T-helper 1 cell treated with Interleukin-12 subunit alpha and Interleukin-12 subunit beta and Interleukin-4 antibody, amounts not matched to agents 30 μg/mL and 1 μg/mL, for 36 hours (primary cell): ENCODE results near the gene CD80.

Source experiments
- H3K27ac Mint-ChIP-seq: one replicate; pipeline ENCODE4 v1.8.0; 2021; ENCODE audit warnings: mild to moderate bottlenecking, mixed read lengths
- H3K27me3 Mint-ChIP-seq: one replicate; pipeline ENCODE4 v1.8.0; 2021; ENCODE audit warnings: low read depth, mixed read lengths
- H3K36me3 Mint-ChIP-seq: one replicate; pipeline ENCODE4 v1.8.0; 2021; ENCODE audit warnings: low read depth, mixed read lengths
- H3K4me1 Mint-ChIP-seq: one replicate; pipeline ENCODE4 v1.8.0; 2021; ENCODE audit warnings: low read depth, mixed read lengths
- H3K4me3 Mint-ChIP-seq: one replicate; pipeline ENCODE4 v1.8.0; 2021; ENCODE audit warnings: mild to moderate bottlenecking, moderate library complexity, mixed read lengths
- H3K9me3 Mint-ChIP-seq: one replicate; pipeline ENCODE4 v1.8.0; 2021; ENCODE audit warnings: mixed read lengths

CD80 gene

DNA sequence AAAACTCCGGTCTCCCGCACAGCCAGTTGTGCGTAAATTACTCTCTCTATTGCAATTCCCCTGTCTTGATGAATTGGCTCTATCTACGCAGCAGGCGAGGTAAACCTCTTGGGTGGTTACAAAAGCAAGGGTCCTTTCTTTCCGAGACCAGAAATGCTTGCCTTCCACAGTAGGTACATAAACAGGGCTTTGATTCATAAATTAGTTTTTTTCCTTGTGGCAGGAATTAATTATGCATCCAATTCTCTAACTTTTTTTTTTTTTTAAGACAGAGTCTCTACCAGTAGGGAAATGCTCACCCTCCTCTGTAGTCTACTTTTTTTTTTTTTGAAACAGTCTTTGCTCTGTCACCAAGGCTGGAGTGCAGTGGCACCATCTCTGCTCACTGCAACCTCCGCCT lies 16.3 kb downstream of the CD80 start:
- Mint-ChIP-seq H3K27ac (no peak overlapping the region), H3K4me1 (no peaks in the 10 kb centered on the region), H3K9me3 (no peaks in the 10 kb centered on the region), H3K4me3 (no peak overlapping the region), H3K27me3 (no peaks in the 10 kb centered on the region), H3K36me3 (peaks cover 15% of the 10 kb centered on the region)

DNA sequence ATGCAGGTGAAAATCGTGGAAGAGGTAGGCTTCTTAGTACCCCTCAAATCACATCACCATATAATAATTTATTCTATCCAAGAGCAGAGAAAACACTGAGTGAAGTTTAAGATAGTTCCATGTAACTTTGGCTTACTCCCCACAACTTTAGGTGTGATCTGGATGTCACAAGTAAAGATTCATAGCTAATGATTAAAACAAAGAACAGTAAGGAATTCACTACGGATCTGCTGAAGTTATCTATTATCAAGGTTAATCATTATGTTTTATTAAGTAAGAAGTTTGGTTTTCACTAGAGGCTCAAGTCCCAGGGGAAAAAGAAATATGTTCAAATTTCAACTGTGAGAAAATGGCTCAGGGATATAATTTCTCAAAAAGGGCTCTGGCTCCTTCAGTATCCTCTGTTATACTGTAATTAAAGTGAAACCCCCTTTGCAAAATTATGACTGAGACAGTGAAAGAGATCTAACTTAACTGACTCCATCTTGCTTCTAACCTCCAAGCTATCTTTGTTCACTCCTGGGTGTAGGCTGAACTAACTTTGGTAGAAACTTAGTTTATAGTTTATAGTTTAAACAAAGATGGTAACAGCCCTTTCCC lies 17.1 kb downstream of the CD80 start:
- H3K4me1 Mint-ChIP-seq, result no peaks in the 10 kb centered on the region
- H3K27ac Mint-ChIP-seq, result no peak overlapping the region
- peaks cover 13% of the 10 kb centered on the region for H3K36me3 Mint-ChIP-seq
- H3K9me3 Mint-ChIP-seq, result no peaks in the 10 kb centered on the region
- H3K4me3 Mint-ChIP-seq, result no peak overlapping the region
- H3K27me3 Mint-ChIP-seq, result no peaks in the 10 kb centered on the region

DNA sequence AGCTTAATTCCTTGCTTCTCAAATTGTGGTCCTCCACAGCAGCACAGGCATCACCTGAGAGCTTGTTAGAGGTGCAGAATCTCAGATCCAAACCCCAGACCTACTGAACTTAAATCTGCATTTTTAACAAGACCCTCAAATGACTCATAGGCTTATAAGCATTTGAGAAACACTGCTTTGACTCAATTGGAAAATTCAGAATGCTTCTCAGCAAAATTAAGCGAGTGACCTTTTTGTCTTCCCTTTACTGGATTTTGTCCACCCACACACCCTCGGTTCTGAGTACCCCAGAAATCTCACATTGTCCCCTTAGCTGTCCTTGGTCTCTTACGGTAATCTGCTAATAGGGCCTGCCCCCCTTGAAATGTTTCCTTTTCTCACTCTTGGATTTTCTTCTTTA lies 17.9 kb downstream of the CD80 start:
- Mint-ChIP-seq H3K9me3 (no peaks in the 10 kb centered on the region), H3K27me3 (no peaks in the 10 kb centered on the region), H3K27ac (no peak overlapping the region), H3K36me3 (peaks cover 19% of the 10 kb centered on the region), H3K4me3 (no peak overlapping the region), H3K4me1 (no peaks in the 10 kb centered on the region)

DNA sequence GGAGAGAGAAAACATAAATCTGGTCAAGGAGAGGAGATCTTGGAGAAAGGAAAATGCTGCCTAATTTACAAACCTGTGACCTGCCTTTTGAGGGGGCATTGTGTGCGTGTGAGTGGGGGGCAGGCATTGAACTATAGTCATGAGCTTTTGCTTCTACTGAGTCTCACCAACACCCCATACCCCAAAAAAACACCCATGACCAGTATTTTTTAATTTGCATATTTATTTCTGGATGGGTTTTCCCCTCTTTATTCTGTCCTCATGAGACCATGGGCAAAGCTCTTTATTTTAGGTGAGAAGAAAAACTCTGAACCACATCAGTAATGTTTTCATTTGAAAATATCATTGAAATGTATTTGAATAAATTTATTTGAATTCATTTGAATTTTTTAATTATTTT lies 20.6 kb downstream of the CD80 start:
- Mint-ChIP-seq H3K9me3 (no peaks in the 10 kb centered on the region), H3K4me1 (no peaks in the 10 kb centered on the region), H3K36me3 (peaks cover 15% of the 10 kb centered on the region), H3K27me3 (no peaks in the 10 kb centered on the region), H3K4me3 (no peak overlapping the region), H3K27ac (no peak overlapping the region)

DNA sequence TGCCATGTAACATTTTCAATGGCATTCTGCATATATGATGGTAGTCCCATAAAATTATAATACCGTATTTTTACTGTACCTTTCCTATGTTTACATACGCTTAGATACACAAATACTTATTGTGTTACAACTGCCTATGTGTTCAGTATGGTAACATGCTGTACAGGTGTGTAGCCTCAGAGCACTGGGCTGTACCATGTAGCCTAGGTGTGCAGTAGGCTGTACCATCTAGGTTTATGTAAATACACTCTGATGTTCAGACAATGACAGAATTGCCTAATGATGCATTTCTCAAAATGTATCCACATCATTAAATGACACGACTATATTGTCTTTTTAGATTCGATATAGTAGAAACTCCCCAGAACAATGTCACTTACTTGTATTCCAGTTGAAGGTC lies 22.7 kb downstream of the CD80 start:
- no peak overlapping the region for H3K27ac Mint-ChIP-seq
- H3K27me3 Mint-ChIP-seq, result no peaks in the 10 kb centered on the region
- H3K36me3 Mint-ChIP-seq, result peaks cover 11% of the 10 kb centered on the region
- H3K4me3 Mint-ChIP-seq, result no peak overlapping the region
- no peaks in the 10 kb centered on the region for H3K9me3 Mint-ChIP-seq
- H3K4me1 Mint-ChIP-seq, result peaks cover 3% of the 10 kb centered on the region

- peaks cover 15% of the 10 kb centered on the region for H3K36me3 Mint-ChIP-seq
- no peaks in the 10 kb centered on the region for H3K27me3 Mint-ChIP-seq
- no peak overlapping the region for H3K27ac Mint-ChIP-seq
- no peak overlapping the region for H3K4me3 Mint-ChIP-seq
- H3K4me1 Mint-ChIP-seq, result peaks cover 3% of the 10 kb centered on the region
- no peaks in the 10 kb centered on the region for H3K9me3 Mint-ChIP-seq
Observed at GRCh38 chr3:119534296-119534695, 25.1 kb downstream of the CD80 start.

DNA sequence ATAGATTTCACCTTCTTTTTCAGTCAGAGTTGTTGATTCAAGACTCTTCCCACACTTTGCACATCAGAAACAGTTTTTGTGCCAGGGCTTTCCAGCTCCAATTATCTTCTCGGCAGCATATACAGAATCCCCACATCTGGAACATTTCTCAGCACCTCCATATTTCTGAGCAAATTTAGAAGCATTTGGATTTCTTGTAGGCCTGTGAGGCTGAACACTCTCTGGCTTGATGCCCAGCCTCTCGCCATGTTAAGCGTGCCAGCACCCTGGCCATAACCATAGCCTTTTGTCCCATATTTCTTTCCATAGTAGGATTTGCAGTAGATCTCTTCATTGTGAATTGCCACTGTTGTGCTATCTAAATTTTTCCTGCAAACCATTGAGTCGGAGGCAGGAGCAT lies 28.3 kb downstream of the CD80 start:
- Mint-ChIP-seq H3K36me3 (peaks cover 22% of the 10 kb centered on the region), H3K27ac (no peak overlapping the region), H3K27me3 (no peaks in the 10 kb centered on the region), H3K4me3 (no peak overlapping the region), H3K4me1 (peaks cover 3% of the 10 kb centered on the region), H3K9me3 (no peaks in the 10 kb centered on the region)

- peaks cover 26% of the 10 kb centered on the region for H3K36me3 Mint-ChIP-seq
- H3K4me3 Mint-ChIP-seq, result no peak overlapping the region
- no peaks in the 10 kb centered on the region for H3K9me3 Mint-ChIP-seq
- no peak overlapping the region for H3K27ac Mint-ChIP-seq
- no peaks in the 10 kb centered on the region for H3K27me3 Mint-ChIP-seq
- H3K4me1 Mint-ChIP-seq, result peaks cover 3% of the 10 kb centered on the region
Observed at GRCh38 chr3:119530456-119530855, 29.0 kb downstream of the CD80 start.

- peaks cover 3% of the 10 kb centered on the region for H3K4me1 Mint-ChIP-seq
- peaks cover 30% of the 10 kb centered on the region for H3K36me3 Mint-ChIP-seq
- H3K27ac Mint-ChIP-seq, result no peak overlapping the region
- no peaks in the 10 kb centered on the region for H3K9me3 Mint-ChIP-seq
- no peaks in the 10 kb centered on the region for H3K27me3 Mint-ChIP-seq
- no peak overlapping the region for H3K4me3 Mint-ChIP-seq
Observed at GRCh38 chr3:119529883-119530282, 29.5 kb downstream of the CD80 start.

DNA sequence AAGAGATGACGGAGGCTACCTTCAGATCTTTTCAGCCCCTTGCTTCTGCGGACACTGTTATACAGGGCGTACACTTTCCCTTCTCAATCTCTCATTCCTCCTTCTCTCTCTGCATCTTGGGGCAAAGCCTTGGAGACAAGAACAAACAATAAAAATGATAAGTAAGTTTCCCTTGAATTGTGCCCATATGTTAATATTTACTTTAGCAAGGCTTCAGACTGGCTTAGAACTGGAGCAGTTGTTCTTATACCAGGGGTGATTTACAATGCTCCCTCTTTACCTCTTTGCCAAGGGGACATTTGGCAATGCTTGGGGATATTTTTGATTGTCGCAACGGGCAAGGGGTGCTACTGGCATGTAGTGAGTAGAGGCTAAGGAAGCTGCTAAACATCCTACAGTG lies 31.7 kb downstream of the CD80 start:
- Mint-ChIP-seq H3K27ac (no peak overlapping the region), H3K27me3 (no peaks in the 10 kb centered on the region), H3K4me3 (no peak overlapping the region), H3K36me3 (peaks cover 49% of the 10 kb centered on the region), H3K9me3 (no peaks in the 10 kb centered on the region), H3K4me1 (peaks cover 15% of the 10 kb centered on the region)

GRCh38 chr3:119524931-119525662 lies 34.3 kb downstream of the CD80 start:
- H3K4me1 Mint-ChIP-seq, result peaks cover 17% of the 10 kb centered on the region
- H3K4me3 Mint-ChIP-seq, result no peak overlapping the region
- H3K27ac Mint-ChIP-seq, result no peak overlapping the region
- peaks cover 8% of the 10 kb centered on the region for H3K9me3 Mint-ChIP-seq
- H3K36me3 Mint-ChIP-seq, result peaks cover 66% of the 10 kb centered on the region
- H3K27me3 Mint-ChIP-seq, result no peaks in the 10 kb centered on the region

GRCh38 chr3:119518026-119518425 lies 41.4 kb downstream of the CD80 start:
- Mint-ChIP-seq H3K9me3 (peaks cover 17% of the 10 kb centered on the region), H3K27ac (no peak overlapping the region), H3K36me3 (peaks cover 68% of the 10 kb centered on the region), H3K27me3 (no peaks in the 10 kb centered on the region), H3K4me1 (peaks cover 4% of the 10 kb centered on the region), H3K4me3 (no peak overlapping the region)

- Mint-ChIP-seq H3K9me3 (peaks cover 17% of the 10 kb centered on the region), H3K36me3 (peaks cover 64% of the 10 kb centered on the region), H3K4me1 (peaks cover 2% of the 10 kb centered on the region), H3K27me3 (no peaks in the 10 kb centered on the region), H3K27ac (no peak overlapping the region), H3K4me3 (no peak overlapping the region)
Observed at GRCh38 chr3:119517112-119517511, 42.3 kb downstream of the CD80 start.

DNA sequence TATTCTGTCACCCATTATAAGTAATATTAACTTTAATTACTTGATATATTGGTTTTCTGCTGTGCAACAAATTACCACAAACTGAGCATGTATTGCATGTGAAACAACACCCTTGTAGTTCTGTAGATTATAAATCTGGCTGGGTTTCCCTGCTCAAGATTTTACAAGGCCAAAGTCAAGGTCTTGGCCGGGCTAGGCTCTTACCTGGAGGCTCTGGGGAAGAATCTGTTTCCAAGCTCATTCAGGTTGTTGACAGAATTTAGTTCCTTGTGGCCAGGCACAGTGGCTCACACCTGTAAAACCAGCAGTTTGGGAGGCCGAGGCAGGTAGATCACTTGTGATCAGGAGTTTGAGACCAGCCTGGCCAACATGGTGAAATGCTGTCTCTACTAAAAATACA lies 44.8 kb downstream of the CD80 start:
- no peaks in the 10 kb centered on the region for H3K27me3 Mint-ChIP-seq
- H3K27ac Mint-ChIP-seq, result no peak overlapping the region
- H3K4me1 Mint-ChIP-seq, result peaks cover 2% of the 10 kb centered on the region
- H3K9me3 Mint-ChIP-seq, result peaks cover 6% of the 10 kb centered on the region
- peaks cover 45% of the 10 kb centered on the region for H3K36me3 Mint-ChIP-seq
- no peak overlapping the region for H3K4me3 Mint-ChIP-seq

DNA sequence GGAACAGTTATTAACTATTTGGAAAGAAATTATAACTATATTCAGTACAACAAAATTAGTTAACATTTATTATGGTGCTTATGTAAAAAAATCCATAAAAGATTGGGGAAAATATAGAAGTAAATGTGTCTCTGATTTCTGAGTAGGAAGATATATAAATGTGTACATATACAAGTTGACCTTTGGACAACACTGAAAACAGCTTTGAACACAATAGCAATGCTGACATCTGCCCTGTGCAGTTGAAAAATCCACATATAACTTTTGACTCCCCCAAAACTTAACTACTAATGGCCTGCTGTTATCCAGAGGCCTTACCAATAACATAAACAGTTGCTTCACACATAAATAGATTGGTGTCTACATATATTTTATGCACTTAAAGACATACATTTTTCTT lies 48.7 kb downstream of the CD80 start:
- Mint-ChIP-seq H3K36me3 (peaks cover 40% of the 10 kb centered on the region), H3K27me3 (no peaks in the 10 kb centered on the region), H3K27ac (no peak overlapping the region), H3K4me1 (peaks cover 29% of the 10 kb centered on the region), H3K4me3 (no peak overlapping the region), H3K9me3 (no peaks in the 10 kb centered on the region)
